Vagina (tissue), 2 donors: Measurements from ENCODE around the gene MYH8.

Source experiments
- POLR2A ChIP-seq, 2 donors: fragments of 450-650 bp; IDR thresholded peaks; one replicate each; pipeline ENCODE4 v1.6.1; 2017; ENCODE audit warnings: antibody characterized with exemption in 2 of 2, mild to moderate bottlenecking in 2 of 2, moderate library complexity in 2 of 2
- POLR2AphosphoS5 ChIP-seq, 2 donors: sonication (generic); formaldehyde crosslinking; IDR thresholded peaks; one replicate each; pipeline ENCODE4 v1.9.0; 2017; ENCODE audit warnings: antibody characterized with exemption in 2 of 2, mild to moderate bottlenecking in 2 of 2, low read depth in 1 of 2; ENCODE audit not compliant: insufficient read depth in 1 of 2
- TF ChIP-seq, protein P1 (sequence below), 3 experiments: fragments of 450-650 bp in 2 of 3; fragments of 200-600 bp in 1 of 3; sonication (generic) in 1 of 3; IDR thresholded peaks; one replicate each; pipeline ENCODE4 v1.5.1; 2017 to 2019; ENCODE audit warnings: antibody characterized with exemption in 3 of 3, mild to moderate bottlenecking in 2 of 3, moderate library complexity in 2 of 3

GRCh38 chr17:10429421-10430045 is 7.8 kb upstream of the MYH8 start:
- TF ChIP-seq, protein P1, sequence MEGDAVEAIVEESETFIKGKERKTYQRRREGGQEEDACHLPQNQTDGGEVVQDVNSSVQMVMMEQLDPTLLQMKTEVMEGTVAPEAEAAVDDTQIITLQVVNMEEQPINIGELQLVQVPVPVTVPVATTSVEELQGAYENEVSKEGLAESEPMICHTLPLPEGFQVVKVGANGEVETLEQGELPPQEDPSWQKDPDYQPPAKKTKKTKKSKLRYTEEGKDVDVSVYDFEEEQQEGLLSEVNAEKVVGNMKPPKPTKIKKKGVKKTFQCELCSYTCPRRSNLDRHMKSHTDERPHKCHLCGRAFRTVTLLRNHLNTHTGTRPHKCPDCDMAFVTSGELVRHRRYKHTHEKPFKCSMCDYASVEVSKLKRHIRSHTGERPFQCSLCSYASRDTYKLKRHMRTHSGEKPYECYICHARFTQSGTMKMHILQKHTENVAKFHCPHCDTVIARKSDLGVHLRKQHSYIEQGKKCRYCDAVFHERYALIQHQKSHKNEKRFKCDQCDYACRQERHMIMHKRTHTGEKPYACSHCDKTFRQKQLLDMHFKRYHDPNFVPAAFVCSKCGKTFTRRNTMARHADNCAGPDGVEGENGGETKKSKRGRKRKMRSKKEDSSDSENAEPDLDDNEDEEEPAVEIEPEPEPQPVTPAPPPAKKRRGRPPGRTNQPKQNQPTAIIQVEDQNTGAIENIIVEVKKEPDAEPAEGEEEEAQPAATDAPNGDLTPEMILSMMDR (IDR thresholded peaks at IDR 0.05): no peak
- no peak for TF ChIP-seq POLR2A (IDR thresholded peaks at IDR 0.05)
- TF ChIP-seq POLR2AphosphoS5 (IDR thresholded peaks at IDR 0.05; ENCODE audit: insufficient read depth in 1 of 2, low read depth in 1 of 2): no peak
